Testis (tissue), 3 donors: ENCODE results near the gene DACT2. TPM values are rescaled to one million over a fixed set of nuclear protein-coding genes. Genes with fewer than 3 reads are reported as not detected.

Experiments used
- DNase-seq: peaks from one replicate; pipeline ENCODE4 v3.0.0-alpha.2; 2019
- H3K27ac ChIP-seq, 2 donors: fragments of 200-600 bp; sonication (generic); one replicate each; pipeline ENCODE4 v1.5.1; 2019
- H3K27me3 ChIP-seq: fragments of 200-600 bp; sonication (generic); one replicate; pipeline ENCODE4 v1.5.1; 2019
- H3K36me3 ChIP-seq: fragments of 200-600 bp; sonication (generic); one replicate; pipeline ENCODE4 v1.5.1; 2017; ENCODE audit warnings: low read depth; ENCODE audit errors: missing control alignments
- H3K4me1 ChIP-seq: fragments of 200-600 bp; sonication (generic); one replicate; pipeline ENCODE4 v1.5.1; 2019
- H3K4me3 ChIP-seq, 2 donors: fragments of 200-600 bp; sonication (generic); one replicate each; pipeline ENCODE4 v1.5.1; 2017 to 2019
- H3K9me3 ChIP-seq: fragments of 200-600 bp; sonication (generic); one replicate; pipeline ENCODE4 v1.5.1; 2017
- CTCF ChIP-seq, 3 experiments: fragments of 450-650 bp in 2 of 3; fragments of 200-600 bp in 1 of 3; sonication (generic) in 1 of 3; IDR thresholded peaks; one replicate each; pipeline ENCODE4 v1.5.1; 2016 to 2019; ENCODE audit warnings: antibody characterized with exemption in 3 of 3, mild to moderate bottlenecking in 2 of 3, moderate library complexity in 1 of 3
- POLR2A ChIP-seq: fragments of 450-650 bp; IDR thresholded peaks from one replicate; pipeline ENCODE4 v1.6.1; 2017; ENCODE audit warnings: antibody characterized with exemption, mild to moderate bottlenecking, moderate library complexity
- WGBS, 2 donors: methylation state at CpG; one replicate each; pipeline ENCODE4 v1.1.5; 2018; 5-methylcytosine and 5-hydroxymethylcytosine counted together
- intact Hi-C: fragments of 100-400 bp; cut with DNase I; formaldehyde crosslinking; loops from one replicate; pipeline ENCODE4 v1.15.1; 2023; ENCODE audit warnings: low total_unique reads
- polyA plus RNA-seq: library from polyadenylated mRNA; stranded (reverse); fragments of 350-450 nt; fragmentation: Illumina TruSeq; extraction: RNeasy Lipid Tissue Mini Kit (QIAGEN cat#74804); gene quantifications from one replicate; pipeline ENCODE4 v1.2.3, GENCODE V29; 2014; ENCODE audit warnings: low read depth, low replicate concordance; ENCODE audit not compliant: insufficient read depth
- total RNA-seq, 2 donors: library from RNA; depleted of rRNA; stranded (reverse); fragments of >200 nt; gene quantifications; one replicate each; pipeline ENCODE4 v1.2.3, GENCODE V29; 2016

Gene DACT2
- total and polyA plus RNA-seq, 3 donors from 2014 or later: 1.8 to 20.8 (median 2.0) TPM

- H3K4me1 ChIP-seq: no peaks in the 10 kb centered on the region
- WGBS, 2 donors: 92 to 93% methylated on average over 27 to 28 of the region's 28 CpGs
- H3K27ac ChIP-seq: no peak overlapping the region
- H3K4me3 ChIP-seq: no peak overlapping the region
- TF ChIP-seq CTCF (IDR thresholded peaks at IDR 0.05): no peak
- TF ChIP-seq POLR2A: no peak
- no peaks in the 10 kb centered on the region for H3K36me3 ChIP-seq
- H3K9me3 ChIP-seq: no peaks in the 10 kb centered on the region
- intact Hi-C loops: no loop called here
- DNase-seq: no peak
- H3K27me3 ChIP-seq: no peaks in the 10 kb centered on the region
Observed at GRCh38 chr6:168299541-168300511, 19.8 kb downstream of the DACT2 start.

- intact Hi-C loops: no loop called here
- Histone ChIP-seq H3K27ac (no peak overlapping the region), H3K27me3 (no peaks in the 10 kb centered on the region), H3K4me1 (no peaks in the 10 kb centered on the region), H3K36me3 (no peaks in the 10 kb centered on the region), H3K9me3 (no peaks in the 10 kb centered on the region), H3K4me3 (no peak overlapping the region)
- TF ChIP-seq POLR2A (no peak), CTCF (IDR thresholded peaks at IDR 0.05) (no peak)
- no peak for DNase-seq
- 93 to 96% methylated on average over 13 of the region's 13 CpGs for whole genome bisulfite sequencing, 2 donors
Observed at GRCh38 chr6:168297643-168298042, 21.9 kb downstream of the DACT2 start.

GRCh38 chr6:168294901-168295300 lies 24.7 kb downstream of the DACT2 start:
- no peak overlapping the region for H3K4me3 ChIP-seq
- H3K36me3 ChIP-seq: no peaks in the 10 kb centered on the region
- WGBS, 2 donors: 73 to 78% methylated on average over 7 of the region's 7 CpGs
- no peak overlapping the region for H3K27ac ChIP-seq
- DNase-seq: no peak
- intact Hi-C loops: no loop called here
- H3K4me1 ChIP-seq: no peaks in the 10 kb centered on the region
- no peaks in the 10 kb centered on the region for H3K9me3 ChIP-seq
- no peaks in the 10 kb centered on the region for H3K27me3 ChIP-seq
- no peak for TF ChIP-seq CTCF (IDR thresholded peaks at IDR 0.05)
- no peak for TF ChIP-seq POLR2A

GRCh38 chr6:168293636-168294530 lies 25.7 kb downstream of the DACT2 start:
- TF ChIP-seq CTCF (IDR thresholded peaks at IDR 0.05) (no peak), POLR2A (no peak)
- DNase-seq: no peak
- no peaks in the 10 kb centered on the region for H3K4me1 ChIP-seq
- H3K36me3 ChIP-seq: no peaks in the 10 kb centered on the region
- H3K4me3 ChIP-seq: no peak overlapping the region
- H3K9me3 ChIP-seq: no peaks in the 10 kb centered on the region
- WGBS, 2 donors: 81 to 85% methylated on average over 26 of the region's 26 CpGs
- intact Hi-C loops: no loop called here
- H3K27ac ChIP-seq: no peak overlapping the region
- no peaks in the 10 kb centered on the region for H3K27me3 ChIP-seq
